Right lobe of liver (tissue), 6 donors: ENCODE data around the gene EHBP1L1. TPM values are rescaled to one million over a fixed set of nuclear protein-coding genes. Genes with fewer than 3 reads are reported as not detected.

Source experiments
- ATAC-seq, 4 donors: fragments of 200-7000 bp; cut with Tn5 transposase; one replicate each; pipeline ENCODE4 v1.9.1; 2020; ENCODE audit warnings: mild to moderate bottlenecking in 4 of 4, moderate library complexity in 4 of 4
- DNase-seq, 3 donors: peaks; one replicate each; pipeline ENCODE4 v3.0.0-alpha.2; 2020
- H3K27ac ChIP-seq, 3 donors: fragments of 200-600 bp; one replicate each; pipeline ENCODE4 v1.8.0; 2022
- H3K27me3 ChIP-seq, 2 donors: fragments of 200-600 bp; one replicate each; pipeline ENCODE4 v1.8.0; 2022
- H3K36me3 ChIP-seq, 4 donors: fragments of 200-600 bp; sonication (generic) in 1 of 4; one replicate each; pipeline versions ENCODE4 v1.5.1 to v1.8.0; 2017 to 2022; ENCODE audit warnings: control low read depth in 1 of 4
- H3K4me1 ChIP-seq, 4 donors: fragments of 200-600 bp; sonication (generic) in 1 of 4; one replicate each; pipeline versions ENCODE4 v1.5.1 to v1.8.0; 2017 to 2022; ENCODE audit warnings: control low read depth in 1 of 4
- H3K4me3 ChIP-seq, 3 donors: fragments of 200-600 bp; one replicate each; pipeline ENCODE4 v1.8.0; 2022
- H3K9me3 ChIP-seq, 4 donors: fragments of 200-600 bp; sonication (generic) in 1 of 4; one replicate each; pipeline versions ENCODE4 v1.5.1 to v1.8.0; 2017 to 2022; ENCODE audit warnings: control low read depth in 1 of 4
- POLR2A ChIP-seq: fragments of 450-650 bp; IDR thresholded peaks from one replicate; pipeline ENCODE4 v1.6.1; 2017; ENCODE audit warnings: antibody characterized with exemption, mild to moderate bottlenecking
- WGBS: methylation state at CpG from one replicate; pipeline ENCODE4 v1.1.6; 2018; ENCODE audit warnings: low coverage, low lambda C conversion rate; ENCODE audit not compliant: insufficient coverage; ENCODE audit errors: missing lambda C conversion rate; 5-methylcytosine and 5-hydroxymethylcytosine counted together
- intact Hi-C, 2 donors: fragments of 100-400 bp; cut with DNase I; formaldehyde crosslinking; loops; one replicate each; pipeline versions ENCODE4 v1.11.2 to v1.14.1; 2022
- total RNA-seq, 6 experiments: library from RNA; depleted of rRNA in 2 of 6; stranded (reverse); fragments of >200 nt in 2 of 6; fragmentation: NEBNext Ultra II Directional in 3 of 6; extraction: Animal tissue kit (Norgen Biotek cat#: 25700) in 3 of 6; gene quantifications; one replicate each; pipeline versions ENCODE4 v1.1.0 to v1.2.4, GENCODE V29; 2016 to 2023
- TF ChIP-seq, protein P1 (sequence below), 4 donors: fragments of 200-600 bp in 3 of 4; fragments of 450-650 bp in 1 of 4; IDR thresholded peaks; one replicate each; pipeline versions ENCODE4 v1.5.1 to v1.8.0; 2016 to 2022; ENCODE audit warnings: antibody characterized with exemption in 4 of 4, mild to moderate bottlenecking in 2 of 4
- donor health status: DM: no; HTN: yes; CAD: no.
- donor health status: DM: no; HTN: no; CAD: no.
- donor health status: DM: no; HTN: no; CAD: no.
- donor health status: DM: no; HTN: yes; CAD: no.
- donor health status: DM: no; HTN: yes; CAD: no.

The EHBP1L1 gene
- total RNA-seq, 6 experiments from 2014 or later: 10.0 to 29.9 (median 13.7) TPM

DNA sequence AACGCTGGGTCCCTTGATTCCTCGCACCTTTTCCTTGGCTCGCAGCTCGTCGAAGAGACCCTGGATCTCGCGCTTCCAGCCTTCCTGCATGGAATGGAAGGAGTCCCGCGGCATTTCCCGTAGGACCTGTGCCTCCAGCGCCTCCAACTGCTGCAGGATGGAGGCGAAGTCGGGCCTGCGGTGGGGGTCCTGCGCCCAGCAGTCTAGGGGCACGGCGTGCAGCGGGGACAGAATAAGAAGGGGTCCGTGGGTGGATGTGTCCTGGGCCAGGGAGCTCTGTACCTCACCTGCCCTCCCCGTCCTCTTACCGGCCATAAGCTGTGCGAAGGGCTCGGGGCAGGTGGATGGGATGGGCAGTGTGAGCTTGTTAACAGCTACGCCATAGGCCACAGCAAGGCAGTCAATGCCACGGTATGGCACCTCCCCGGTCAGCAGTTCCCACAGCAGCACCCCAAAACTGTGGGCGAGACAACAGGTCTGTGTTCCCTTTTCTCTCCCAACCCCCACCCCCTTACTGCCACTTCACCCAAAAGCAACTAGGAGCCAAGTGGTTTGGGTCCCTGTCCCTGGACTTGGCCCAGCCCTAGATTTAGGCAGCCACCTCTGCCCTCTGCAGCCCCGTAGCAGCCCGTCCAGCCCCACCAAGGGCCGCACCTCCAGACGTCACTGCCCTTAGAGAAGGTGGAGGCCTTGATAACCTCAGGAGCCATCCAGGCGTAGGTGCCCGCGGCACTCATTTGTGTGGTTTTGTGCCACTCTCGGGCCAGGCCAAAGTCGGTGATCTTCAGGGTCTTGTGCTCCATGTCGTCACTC, 32.0 kb downstream of the EHBP1L1 start:
- Histone ChIP-seq H3K27me3 (no peaks in the 10 kb centered on the region), H3K27ac (no peak overlapping the region), H3K4me1 (peaks cover 0 to 27% (median 8%) of the 10 kb centered on the region in 4 donors), H3K9me3 (no peaks in the 10 kb centered on the region), H3K36me3 (peaks cover 6 to 54% (median 17%) of the 10 kb centered on the region in 4 donors), H3K4me3 (no peak overlapping the region)
- ATAC-seq: no peak
- intact Hi-C loops: no loop called here
- 80% methylated on average over 1 of the region's 37 CpGs for WGBS
- DNase-seq: no peak
- TF ChIP-seq, protein P1, sequence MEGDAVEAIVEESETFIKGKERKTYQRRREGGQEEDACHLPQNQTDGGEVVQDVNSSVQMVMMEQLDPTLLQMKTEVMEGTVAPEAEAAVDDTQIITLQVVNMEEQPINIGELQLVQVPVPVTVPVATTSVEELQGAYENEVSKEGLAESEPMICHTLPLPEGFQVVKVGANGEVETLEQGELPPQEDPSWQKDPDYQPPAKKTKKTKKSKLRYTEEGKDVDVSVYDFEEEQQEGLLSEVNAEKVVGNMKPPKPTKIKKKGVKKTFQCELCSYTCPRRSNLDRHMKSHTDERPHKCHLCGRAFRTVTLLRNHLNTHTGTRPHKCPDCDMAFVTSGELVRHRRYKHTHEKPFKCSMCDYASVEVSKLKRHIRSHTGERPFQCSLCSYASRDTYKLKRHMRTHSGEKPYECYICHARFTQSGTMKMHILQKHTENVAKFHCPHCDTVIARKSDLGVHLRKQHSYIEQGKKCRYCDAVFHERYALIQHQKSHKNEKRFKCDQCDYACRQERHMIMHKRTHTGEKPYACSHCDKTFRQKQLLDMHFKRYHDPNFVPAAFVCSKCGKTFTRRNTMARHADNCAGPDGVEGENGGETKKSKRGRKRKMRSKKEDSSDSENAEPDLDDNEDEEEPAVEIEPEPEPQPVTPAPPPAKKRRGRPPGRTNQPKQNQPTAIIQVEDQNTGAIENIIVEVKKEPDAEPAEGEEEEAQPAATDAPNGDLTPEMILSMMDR (IDR thresholded peaks at IDR 0.05): no peak
- TF ChIP-seq POLR2A: no peak

DNA sequence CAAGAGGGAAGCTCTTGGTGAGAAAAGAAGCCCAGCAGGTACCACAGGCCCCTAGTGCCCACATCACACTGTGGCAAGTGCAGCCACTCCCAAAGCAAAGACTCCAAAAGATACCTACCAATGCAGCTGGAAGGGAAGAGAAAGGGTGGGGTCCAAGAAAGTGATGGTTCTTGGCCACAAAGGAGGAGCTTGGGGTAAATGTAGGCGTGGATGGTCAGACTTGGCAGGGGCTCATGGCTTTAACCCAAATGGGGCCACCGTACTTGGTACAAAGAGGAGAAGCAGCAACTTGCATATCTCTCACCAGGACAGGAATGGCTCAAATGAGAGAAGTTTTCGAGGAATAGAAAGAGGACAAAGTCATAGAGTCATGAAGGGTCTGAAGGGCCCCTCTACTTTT, 33.4 kb downstream of the EHBP1L1 start:
- Histone ChIP-seq H3K27me3 (no peaks in the 10 kb centered on the region), H3K4me1 (peaks cover 0 to 31% (median 11%) of the 10 kb centered on the region in 4 donors), H3K27ac (no peak overlapping the region), H3K9me3 (no peaks in the 10 kb centered on the region), H3K36me3 (peaks cover 6 to 41% (median 14%) of the 10 kb centered on the region in 4 donors), H3K4me3 (no peak overlapping the region)
- intact Hi-C loops: no loop called here
- no peak for ATAC-seq
- DNase-seq: no peak
- TF ChIP-seq, protein P1 (IDR thresholded peaks at IDR 0.05): no peak
- TF ChIP-seq POLR2A: no peak
- 37% methylated on average over 3 of the region's 3 CpGs for WGBS

DNA sequence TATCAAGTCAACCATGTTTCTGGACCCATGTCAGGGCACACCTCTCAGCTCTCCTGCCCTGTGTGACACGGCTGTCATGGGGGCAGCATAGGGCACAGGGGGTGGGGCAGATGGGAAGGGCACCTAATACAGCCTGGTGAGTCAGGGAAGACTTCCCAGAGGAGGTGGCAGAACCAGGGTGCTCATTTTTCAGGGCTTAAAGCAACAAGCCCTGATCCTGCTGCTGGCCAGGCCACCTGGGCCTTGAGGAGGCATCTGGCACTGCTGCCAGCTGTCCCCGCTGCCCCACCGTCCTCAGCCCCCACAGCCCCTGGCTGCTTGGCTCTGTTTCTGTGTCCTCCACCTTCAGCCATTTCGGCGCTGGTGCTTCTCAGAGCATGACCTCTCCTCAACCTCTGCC, 33.8 kb downstream of the EHBP1L1 start:
- WGBS: no CpG with 5 or more reads among the region's 5 CpGs
- no peak for TF ChIP-seq POLR2A
- TF ChIP-seq, protein P1 (IDR thresholded peaks at IDR 0.05): no peak
- Histone ChIP-seq H3K36me3 (peaks cover 6 to 37% (median 12%) of the 10 kb centered on the region in 4 donors), H3K4me3 (no peak overlapping the region), H3K9me3 (no peaks in the 10 kb centered on the region), H3K27ac (no peak overlapping the region), H3K4me1 (peaks cover 0 to 31% (median 11%) of the 10 kb centered on the region in 4 donors), H3K27me3 (no peaks in the 10 kb centered on the region)
- intact Hi-C loops: no loop called here
- no peak for DNase-seq
- no peak for ATAC-seq

DNA sequence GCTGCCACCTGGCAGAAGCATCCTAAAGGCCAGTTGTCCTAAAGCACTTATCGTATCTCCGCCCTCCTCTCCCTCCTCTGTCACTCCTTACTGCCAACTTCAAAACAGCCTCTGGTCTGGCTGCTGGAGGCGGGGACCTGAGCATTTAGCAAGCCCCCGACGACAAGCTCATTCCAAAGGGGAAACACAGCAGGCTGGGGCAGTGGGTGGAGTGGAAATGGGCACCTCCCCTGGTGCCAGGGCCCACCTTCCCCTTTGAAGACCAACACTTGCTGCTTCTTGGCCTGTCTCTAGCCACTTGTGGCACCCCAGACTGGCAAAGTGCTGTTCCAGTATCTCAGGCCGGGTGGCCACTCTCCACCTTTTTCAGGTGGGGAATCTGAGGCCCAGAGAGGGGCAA, 34.6 kb downstream of the EHBP1L1 start:
- DNase-seq (no peak), ATAC-seq (no peak)
- Histone ChIP-seq H3K4me3 (peak overlapping the region in 2 of 3 donors; percentile 99), H3K27me3 (no peaks in the 10 kb centered on the region), H3K9me3 (no peaks in the 10 kb centered on the region), H3K27ac (peak overlapping the region; percentile 44 to 96 (median 95)), H3K4me1 (peaks cover 0 to 31% (median 11%) of the 10 kb centered on the region in 4 donors), H3K36me3 (peaks cover 4 to 29% (median 8%) of the 10 kb centered on the region in 4 donors)
- intact Hi-C loops: no loop called here
- TF ChIP-seq POLR2A: no peak
- TF ChIP-seq, protein P1 (IDR thresholded peaks at IDR 0.05): no peak
- 10% methylated on average over 2 of the region's 6 CpGs for WGBS
